GM12878 (cell line): ENCODE measurements around the gene CERCAM. TPM values are rescaled to one million over a fixed set of nuclear protein-coding genes. Genes with fewer than 3 reads are reported as not detected.

Source experiments
- ATAC-seq: fragments of 200-7000 bp; cut with Tn5 transposase; 3 replicates; pipeline ENCODE4 v1.9.1; 2020; ENCODE audit warnings: mild to moderate bottlenecking, moderate library complexity
- Bru-seq: library from RNA; stranded (reverse); fragments of 400-500 nt; gene quantifications from one replicate; lab custom pipeline; 2021; lab: Mats Ljungman, UMichigan
- BruChase-seq, 2 experiments: library from RNA; stranded (reverse); fragments of 400-500 nt; gene quantifications; one replicate each; lab custom pipeline; 2021; lab: Mats Ljungman, UMichigan
- BruUV-seq: library from RNA; stranded (reverse); fragments of 400-500 nt; replicated peaks from 2 replicates; lab custom pipeline; 2021; lab: Mats Ljungman, UMichigan
- CTCF ChIA-PET: fragments of 300-600 bp; sonication (Branson Sonifier 250); formaldehyde crosslinking; extraction: SDS; loops from one replicate; lab custom pipeline; 2021; ENCODE audit warnings: inconsistent platforms; lab: Yijun Ruan, JAX
- POLR2A ChIA-PET: fragments of 350-600 bp; formaldehyde crosslinking; extraction: SDS; loops from one replicate; lab custom pipeline; 2021; ENCODE audit warnings: inconsistent platforms; lab: Charles Lee
- RAD21 ChIA-PET: fragments of 300-600 bp; sonication (Branson Sonifier 250); formaldehyde crosslinking; loops from one replicate; lab custom pipeline; 2023; ENCODE audit warnings: antibody characterized with exemption; ENCODE audit not compliant: unreplicated experiment; lab: Charles Lee
- SMC1A ChIA-PET: fragments of 300-600 bp; sonication (Branson Sonifier 250); formaldehyde crosslinking; loops from one replicate; lab custom pipeline; 2023; ENCODE audit not compliant: unreplicated experiment, uncharacterized antibody; lab: Charles Lee
- DNase-seq: peaks from one replicate; pipeline ENCODE4 v3.0.0-alpha.2; 2011; ENCODE audit warnings: low read depth, low spot score
- FAIRE-seq: peaks from 3 replicates; lab custom pipeline; 2011; peaks lifted over from hg19 to GRCh38; lab: Jason Lieb, UNC
- H2AFZ ChIP-seq: 2 replicates; pipeline ENCODE4 v1.6.0; 2011; ENCODE audit warnings: low read depth, low read length, control low read depth; ENCODE audit not compliant: control insufficient read depth
- H3K27ac ChIP-seq: 2 replicates; pipeline ENCODE4 v1.5.1; 2011; ENCODE audit warnings: control low read depth; ENCODE audit not compliant: control insufficient read depth, insufficient read depth
- H3K27me3 ChIP-seq, 2 experiments: replicated peaks in 1 of 2; 2 replicates each; pipeline versions ENCODE4 v1.6.0 to v1.6.1; 2011; ENCODE audit warnings: low read length in 1 of 2; ENCODE audit not compliant: control insufficient read depth in 2 of 2, insufficient read depth in 2 of 2
- H3K36me3 ChIP-seq, 2 experiments: 2 replicates each; pipeline ENCODE4 v1.5.1; 2011; ENCODE audit warnings: low read length in 1 of 2; ENCODE audit not compliant: control insufficient read depth in 2 of 2, insufficient read depth in 2 of 2
- H3K4me1 ChIP-seq: 2 replicates; pipeline ENCODE4 v1.6.1; 2011; ENCODE audit warnings: mild to moderate bottlenecking, low read length, moderate library complexity, mixed read lengths; ENCODE audit not compliant: control insufficient read depth, insufficient read depth
- H3K4me2 ChIP-seq: 2 replicates; pipeline ENCODE4 v1.6.0; 2011; ENCODE audit warnings: control low read depth; ENCODE audit not compliant: control insufficient read depth, insufficient read depth
- H3K4me3 ChIP-seq: fragments of 200-600 bp; sonication (generic); 2 replicates; pipeline ENCODE4 v1.5.1; 2016
- H3K79me2 ChIP-seq: 2 replicates; pipeline ENCODE4 v1.6.0; 2011; ENCODE audit warnings: low read length; ENCODE audit not compliant: control insufficient read depth, insufficient read depth
- H3K9ac ChIP-seq: 2 replicates; pipeline ENCODE4 v1.8.0; 2011; ENCODE audit warnings: low read length, control low read depth, mixed read lengths; ENCODE audit not compliant: control insufficient read depth, insufficient read depth
- H3K9me3 ChIP-seq: replicated peaks from 3 replicates; pipeline ENCODE4 v1.5.1; 2011; ENCODE audit warnings: mild to moderate bottlenecking, low read length; ENCODE audit not compliant: control insufficient read depth, insufficient read depth
- H4K20me1 ChIP-seq: 2 replicates; pipeline ENCODE4 v1.6.0; 2011; ENCODE audit not compliant: control insufficient read depth, insufficient read depth
- BACH1 ChIP-seq: fragments of 450-650 bp; IDR thresholded peaks from 2 replicates; pipeline ENCODE4 v1.6.1; 2017; ENCODE audit warnings: mild to moderate bottlenecking, borderline replicate concordance
- BHLHE40 ChIP-seq, 2 experiments: fragments of 450-650 bp in 1 of 2; IDR thresholded peaks; 2 replicates each; pipeline ENCODE4 v1.6.1; 2011 to 2017; ENCODE audit warnings: low read depth in 2 of 2, borderline replicate concordance in 1 of 2, improper control_type of control experiment in 1 of 2, low read length in 1 of 2, mild to moderate bottlenecking in 1 of 2
- CREB1 ChIP-seq: IDR thresholded peaks from 2 replicates; pipeline ENCODE4 v1.6.1; 2012; ENCODE audit warnings: low read depth, mild to moderate bottlenecking, inconsistent platforms
- KDM1A ChIP-seq: fragments of 200-600 bp; sonication (generic); IDR thresholded peaks from 2 replicates; pipeline ENCODE4 v1.6.1; 2016; ENCODE audit warnings: borderline replicate concordance
- MEF2B ChIP-seq: fragments of 450-650 bp; IDR thresholded peaks from 2 replicates; pipeline ENCODE4 v1.6.1; 2018; ENCODE audit warnings: mild to moderate bottlenecking, moderate library complexity; ENCODE audit not compliant: partially characterized antibody, poor library complexity, severe bottlenecking
- MXI1 ChIP-seq: fragments of 150-350 bp; IDR thresholded peaks from 2 replicates; pipeline ENCODE4 v1.6.1; 2011; ENCODE audit warnings: low read depth, mild to moderate bottlenecking, inconsistent platforms, low read length, improper control_type of control experiment
- NBN ChIP-seq: fragments of 450-650 bp; IDR thresholded peaks from 2 replicates; pipeline ENCODE4 v1.6.1; 2016
- NR2C1 ChIP-seq: fragments of 450-650 bp; IDR thresholded peaks from 2 replicates; pipeline ENCODE4 v1.6.1; 2017; ENCODE audit warnings: antibody characterized with exemption, mild to moderate bottlenecking, moderate library complexity
- POLR2A ChIP-seq: IDR thresholded peaks from 2 replicates; pipeline ENCODE4 v1.6.1; 2011; ENCODE audit warnings: low read depth, mild to moderate bottlenecking, low read length
- RFX5 ChIP-seq: IDR thresholded peaks from 2 replicates; pipeline ENCODE4 v1.6.1; 2011; ENCODE audit warnings: low read depth, low read length, improper control_type of control experiment
- SIN3A ChIP-seq: IDR thresholded peaks from 2 replicates; pipeline ENCODE4 v1.6.1; 2012; ENCODE audit warnings: low read depth, low read length, improper control_type of control experiment
- SMAD1 ChIP-seq: fragments of 450-650 bp; IDR thresholded peaks from 2 replicates; pipeline ENCODE4 v1.6.1; 2018; ENCODE audit warnings: mild to moderate bottlenecking, low read depth; ENCODE audit not compliant: partially characterized antibody
- TBL1XR1 ChIP-seq: IDR thresholded peaks from 2 replicates; pipeline ENCODE4 v1.6.1; 2012; ENCODE audit warnings: low read depth, low read length, improper control_type of control experiment
- whole genome bisulfite sequencing: methylation state at CpG from one replicate; pipeline ENCODE4 v1.1.6; 2016; ENCODE audit warnings: low lambda C conversion rate; ENCODE audit not compliant: insufficient replicate concordance, insufficient coverage; ENCODE audit errors: missing lambda C conversion rate; 5-methylcytosine and 5-hydroxymethylcytosine counted together
- in situ Hi-C: fragments of 300-500 bp; cut with MboI; formaldehyde crosslinking; loops from 9 replicates; pipeline ENCODE4 v1.14.3; 2018; ENCODE audit warnings: mixed read lengths
- intact Hi-C: fragments of 100-400 bp; cut with micrococcal nuclease; formaldehyde crosslinking; loops from one replicate; pipeline ENCODE4 v1.14.2; 2022; ENCODE audit not compliant: unreplicated experiment
- long read RNA-seq, 2 experiments: library from polyadenylated mRNA; unstranded; transcript quantifications; one replicate each; pipeline ENCODE4 v2.0.0, GENCODE V29; 2019 to 2020
- polyA minus RNA-seq, 3 experiments: library from RNA; depleted of rRNA, polyadenylated mRNA; stranded (reverse); fragments of >200 nt; gene quantifications; 2 replicates each; pipeline ENCODE4 v1.2.3, GENCODE V29; 2011
- polyA plus RNA-seq, 11 experiments: library from polyadenylated mRNA; depleted of rRNA in 4 of 11; unstranded in 6 of 11; stranded (reverse) in 5 of 11; fragments of >200 nt; fragmentation: Nextera tagmentation in 4 of 11; fragmentation: Illumina TruSeq in 1 of 11; extraction: Ambion mirVana in 4 of 11; extraction: Trizol in 1 of 11; gene quantifications; 1 replicate in 1 of 11; 2 replicates in 10 of 11; pipeline versions ENCODE4 v1.2.1 to v1.2.3, GENCODE V29; 2011 to 2016; ENCODE audit warnings: inconsistent platforms in 2 of 11, missing spikeins in 2 of 11, low read depth in 1 of 11
- total RNA-seq, 4 experiments: library from RNA; depleted of rRNA in 3 of 4; stranded (reverse); fragments of >200 nt in 3 of 4; fragmentation: Illumina TruSeq in 1 of 4; extraction: Trizol in 1 of 4; gene quantifications; 2 replicates each; pipeline versions ENCODE4 v1.2.1 to v1.2.3, GENCODE V29; 2013 to 2021
- TF ChIP-seq, protein P1 (sequence below): IDR thresholded peaks from 2 replicates; pipeline ENCODE4 v1.6.1; 2012; ENCODE audit warnings: low read depth, low read length, improper control_type of control experiment

CERCAM gene, protein sequence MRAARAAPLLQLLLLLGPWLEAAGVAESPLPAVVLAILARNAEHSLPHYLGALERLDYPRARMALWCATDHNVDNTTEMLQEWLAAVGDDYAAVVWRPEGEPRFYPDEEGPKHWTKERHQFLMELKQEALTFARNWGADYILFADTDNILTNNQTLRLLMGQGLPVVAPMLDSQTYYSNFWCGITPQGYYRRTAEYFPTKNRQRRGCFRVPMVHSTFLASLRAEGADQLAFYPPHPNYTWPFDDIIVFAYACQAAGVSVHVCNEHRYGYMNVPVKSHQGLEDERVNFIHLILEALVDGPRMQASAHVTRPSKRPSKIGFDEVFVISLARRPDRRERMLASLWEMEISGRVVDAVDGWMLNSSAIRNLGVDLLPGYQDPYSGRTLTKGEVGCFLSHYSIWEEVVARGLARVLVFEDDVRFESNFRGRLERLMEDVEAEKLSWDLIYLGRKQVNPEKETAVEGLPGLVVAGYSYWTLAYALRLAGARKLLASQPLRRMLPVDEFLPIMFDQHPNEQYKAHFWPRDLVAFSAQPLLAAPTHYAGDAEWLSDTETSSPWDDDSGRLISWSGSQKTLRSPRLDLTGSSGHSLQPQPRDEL
- total RNA-seq (2013; cell fraction: nucleolus; rRNA removed): 14.8 and 17.0 TPM in 2 replicates
- 0.87 and 0.96 TPM in 2 replicates for total RNA-seq (2014; rRNA removed)
- 0.31 and 0.46 TPM in 2 replicates for total RNA-seq (2014; rRNA removed; fragmentation: Illumina TruSeq; extraction: Trizol)
- total RNA-seq (2021): 1.2 TPM in 2 replicates
- 1.8 TPM for polyA plus RNA-seq (2011; ENCODE audit: low read depth)
- 3.2 and 6.7 TPM in 2 replicates for polyA plus RNA-seq (2011; rRNA removed)
- 9.9 and 10.5 TPM in 2 replicates for polyA plus RNA-seq (2011; cell fraction: cytosol; rRNA removed)
- 8.0 and 14.8 TPM in 2 replicates for polyA plus RNA-seq (2011; cell fraction: nucleus; rRNA removed)
- polyA plus RNA-seq (2012): 3.7 and 4.2 TPM in 2 replicates
- 0.13 and 0.34 TPM in 2 replicates for polyA plus RNA-seq (2014; fragmentation: Illumina TruSeq; extraction: Trizol)
- under 1 TPM; 0.05 TPM for polyA plus RNA-seq (2014; fragmentation: Nextera tagmentation; extraction: Ambion mirVana)
- polyA plus RNA-seq (2014; rRNA removed): 1.1 and 1.5 TPM in 2 replicates
- polyA plus RNA-seq (2016; fragmentation: Nextera tagmentation; extraction: Ambion mirVana): 1 to 10 TPM in 1 of 2 experiments, under 1 TPM in 1; 0.45 to 1.1 TPM
- 3.0 and 9.4 TPM in 2 replicates for polyA minus RNA-seq (2011; rRNA and poly(A)+ RNA removed)
- 3.4 and 4.8 TPM in 2 replicates for polyA minus RNA-seq (2011; cell fraction: cytosol; rRNA and poly(A)+ RNA removed)
- 3.3 and 5.8 TPM in 2 replicates for polyA minus RNA-seq (2011; cell fraction: nucleus; rRNA and poly(A)+ RNA removed)
- percentile 42 among the genes with signal in this experiment for Bru-seq, nascent RNA
- percentile 35 among the genes with signal in this experiment for BruChase-seq, experiment 1, labeled RNA remaining after a 6-hour chase
- percentile 32 among the genes with signal in this experiment for BruChase-seq, experiment 2, labeled RNA remaining after a 2-hour chase
- long read RNA-seq, experiment 1: 0 reads
- long read RNA-seq, experiment 2: 0 reads

DNA sequence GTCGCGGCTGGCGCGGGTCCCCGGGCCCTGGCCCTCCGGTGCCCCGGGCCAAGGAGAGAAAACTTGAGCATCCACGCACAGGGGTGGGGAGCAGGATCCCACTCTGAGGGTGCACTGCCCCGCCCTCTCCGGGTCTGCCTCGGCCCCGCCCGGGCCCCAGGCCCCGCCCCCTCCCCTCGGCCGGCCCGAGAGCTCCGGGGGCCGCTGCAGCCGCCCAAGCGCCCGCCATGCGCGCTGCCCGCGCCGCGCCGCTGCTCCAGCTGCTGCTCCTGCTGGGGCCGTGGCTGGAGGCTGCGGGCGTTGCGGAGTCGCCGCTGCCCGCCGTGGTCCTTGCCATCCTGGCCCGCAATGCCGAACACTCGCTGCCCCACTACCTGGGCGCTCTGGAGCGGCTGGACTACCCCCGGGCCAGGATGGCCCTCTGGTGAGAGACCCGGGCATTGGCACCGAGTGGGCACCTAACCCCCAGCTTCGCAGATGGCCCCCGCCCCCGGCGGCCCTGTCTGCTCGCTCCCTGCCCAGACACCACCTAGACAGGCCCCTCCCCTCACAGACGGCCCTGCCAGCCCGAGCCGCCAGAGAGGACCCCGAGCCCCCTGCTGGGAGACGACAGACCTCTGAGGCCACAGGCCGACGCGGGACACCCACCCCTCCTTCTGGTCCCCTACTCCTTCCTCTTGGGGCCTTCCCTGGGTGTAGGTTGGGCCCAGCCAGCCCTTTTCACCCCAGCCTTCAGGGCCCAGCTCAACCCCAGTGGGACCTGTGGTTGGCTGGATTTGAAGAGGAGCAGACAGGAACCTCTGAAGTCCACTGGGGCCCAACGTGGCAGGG lies at the start of gene CERCAM:
Gene CERCAM (plus strand): TSS at position 207 of the 831 bp plus-strand sequence. CDS start 21 bp downstream, at position 228.
- ChIA-PET CTCF (interaction anchor here (0.8 to 3.5 kb wide), 20 partner anchors 10 to 397 kb away, joined by 3 to 26 read pairs (median 4); partner anchors contain the start of genes ENDOG, ODF2, URM1 and ZDHHC12), RAD21 (interaction anchor here (0.7 to 2.8 kb wide), 8 partner anchors 11 to 129 kb away, joined by 3 to 11 read pairs (median 4); partner anchors contain the start of gene URM1), SMC1A (interaction anchor here (1.0 to 1.1 kb wide), 2 partner anchors 124 to 189 kb away, joined by 3 to 5 read pairs; no protein-coding TSS in a partner anchor), POLR2A (interaction anchor here (0.6 to 2.6 kb wide), 8 partner anchors 22 to 238 kb away, joined by 3 to 9 read pairs (median 4); partner anchors contain the start of genes GLE1, SPTAN1 and URM1)
- no peaks in the 10 kb centered on the region; the same call in 1 of the 2 replicates for H4K20me1 ChIP-seq
- intact Hi-C loops (no loop called here), in situ Hi-C loops (no loop called here)
- no peaks in the 10 kb centered on the region for H3K79me2 ChIP-seq
- H3K4me1 ChIP-seq: peaks cover 10% of the 10 kb centered on the region
- peak within 1 kb of the TSS; percentile 22; the same call in 1 of the 2 replicates for H3K9ac ChIP-seq
- no peaks in the 10 kb centered on the region for H3K9me3 ChIP-seq
- WGBS: 1% methylated on average over 44 of the region's 59 CpGs
- FAIRE-seq (no peak), DNase-seq (no peak), ATAC-seq (peak; percentile 92)
- peak within 1 kb of the TSS; percentile 92 for H2AFZ ChIP-seq
- H3K27me3 ChIP-seq: peaks cover 7 to 9% of the 10 kb centered on the region in 2 experiments
- H3K27ac ChIP-seq: no peak within 1 kb of the TSS
- peak within 1 kb of the TSS; percentile 93 for H3K4me3 ChIP-seq
- no peaks in the 10 kb centered on the region for H3K36me3 ChIP-seq
- peak within 1 kb of the TSS; percentile 98 for H3K4me2 ChIP-seq
- no TSS peak for BruUV-seq
- TF ChIP-seq BHLHE40 (IDR thresholded peaks at IDR 0.05; ENCODE audit: borderline replicate concordance in 1 of 2, low read depth in 2 of 2, low read length in 1 of 2) (0 out of 4 replicates have a peak, but pooled peaks of 1 of the 2 experiments have one; percentile 4), POLR2A (0 out of 2 replicates have a peak, but pooled peaks have one; percentile 35), SMAD1 (no peak), NBN (peak; percentile 25; the same call in 1 of the 2 replicates), RFX5 (no peak), TBL1XR1 (no peak), SIN3A (0 out of 2 replicates have a peak, but pooled peaks have one; percentile 21), MEF2B (peak; percentile 16), MXI1 (0 out of 2 replicates have a peak, but pooled peaks have one; percentile 19), CREB1 (no peak), KDM1A (no peak), BACH1 (0 out of 2 replicates have a peak, but pooled peaks have one; percentile 40), NR2C1 (no peak)
- TF ChIP-seq, protein P1, sequence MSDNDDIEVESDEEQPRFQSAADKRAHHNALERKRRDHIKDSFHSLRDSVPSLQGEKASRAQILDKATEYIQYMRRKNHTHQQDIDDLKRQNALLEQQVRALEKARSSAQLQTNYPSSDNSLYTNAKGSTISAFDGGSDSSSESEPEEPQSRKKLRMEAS: no peak
